ENCODE data around the gene PEX10.

Gene PEX10

GRCh38 chr1:2380816-2381591, 31.4 kb downstream of the PEX10 start:
- TF ChIP-seq, protein P1, sequence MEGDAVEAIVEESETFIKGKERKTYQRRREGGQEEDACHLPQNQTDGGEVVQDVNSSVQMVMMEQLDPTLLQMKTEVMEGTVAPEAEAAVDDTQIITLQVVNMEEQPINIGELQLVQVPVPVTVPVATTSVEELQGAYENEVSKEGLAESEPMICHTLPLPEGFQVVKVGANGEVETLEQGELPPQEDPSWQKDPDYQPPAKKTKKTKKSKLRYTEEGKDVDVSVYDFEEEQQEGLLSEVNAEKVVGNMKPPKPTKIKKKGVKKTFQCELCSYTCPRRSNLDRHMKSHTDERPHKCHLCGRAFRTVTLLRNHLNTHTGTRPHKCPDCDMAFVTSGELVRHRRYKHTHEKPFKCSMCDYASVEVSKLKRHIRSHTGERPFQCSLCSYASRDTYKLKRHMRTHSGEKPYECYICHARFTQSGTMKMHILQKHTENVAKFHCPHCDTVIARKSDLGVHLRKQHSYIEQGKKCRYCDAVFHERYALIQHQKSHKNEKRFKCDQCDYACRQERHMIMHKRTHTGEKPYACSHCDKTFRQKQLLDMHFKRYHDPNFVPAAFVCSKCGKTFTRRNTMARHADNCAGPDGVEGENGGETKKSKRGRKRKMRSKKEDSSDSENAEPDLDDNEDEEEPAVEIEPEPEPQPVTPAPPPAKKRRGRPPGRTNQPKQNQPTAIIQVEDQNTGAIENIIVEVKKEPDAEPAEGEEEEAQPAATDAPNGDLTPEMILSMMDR (IDR thresholded peaks at IDR 0.05; ENCODE audit: extremely low read depth, missing control alignments), result no peak
- no peak for DNase-seq (ENCODE audit: low spot score)

- no peak for DNase-seq (ENCODE audit: low spot score)
- TF ChIP-seq, protein P1 (IDR thresholded peaks at IDR 0.05; ENCODE audit: extremely low read depth, missing control alignments), result no peak
Observed at GRCh38 chr1:2379733-2380404, 32.5 kb downstream of the PEX10 start.

- DNase-seq (ENCODE audit: low spot score), result no peak
- TF ChIP-seq, protein P1 (IDR thresholded peaks at IDR 0.05; ENCODE audit: extremely low read depth, missing control alignments), result no peak
Observed at GRCh38 chr1:2378956-2379732, 33.2 kb downstream of the PEX10 start.

DNA sequence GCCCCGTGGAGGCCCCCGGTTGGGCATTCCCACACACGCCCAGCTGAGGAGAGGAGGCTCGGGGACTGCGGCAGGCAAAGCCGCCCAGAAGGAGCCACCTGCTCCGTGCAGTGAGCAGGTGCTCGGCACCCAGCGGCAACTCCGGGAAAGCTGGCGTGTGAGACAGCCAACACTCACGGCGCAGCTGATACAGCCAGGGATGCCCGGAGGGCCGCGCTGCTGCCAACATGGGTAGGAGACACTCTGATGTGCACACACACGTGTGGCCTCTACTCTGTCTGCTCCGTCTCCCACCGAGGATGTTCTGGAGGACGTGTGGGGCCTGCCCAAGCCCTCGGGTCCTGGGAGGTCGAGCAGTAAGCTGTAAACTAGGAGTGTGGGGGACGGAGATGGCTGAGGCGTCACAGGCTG, 33.9 kb downstream of the PEX10 start:
- TF ChIP-seq, protein P1 (IDR thresholded peaks at IDR 0.05; ENCODE audit: extremely low read depth, missing control alignments), result no peak
- no peak for DNase-seq (ENCODE audit: low spot score)

GRCh38 chr1:2377751-2378440, 34.5 kb downstream of the PEX10 start:
- no peak for DNase-seq (ENCODE audit: low spot score)
- TF ChIP-seq, protein P1 (IDR thresholded peaks at IDR 0.05; ENCODE audit: extremely low read depth, missing control alignments), result no peak

DNA sequence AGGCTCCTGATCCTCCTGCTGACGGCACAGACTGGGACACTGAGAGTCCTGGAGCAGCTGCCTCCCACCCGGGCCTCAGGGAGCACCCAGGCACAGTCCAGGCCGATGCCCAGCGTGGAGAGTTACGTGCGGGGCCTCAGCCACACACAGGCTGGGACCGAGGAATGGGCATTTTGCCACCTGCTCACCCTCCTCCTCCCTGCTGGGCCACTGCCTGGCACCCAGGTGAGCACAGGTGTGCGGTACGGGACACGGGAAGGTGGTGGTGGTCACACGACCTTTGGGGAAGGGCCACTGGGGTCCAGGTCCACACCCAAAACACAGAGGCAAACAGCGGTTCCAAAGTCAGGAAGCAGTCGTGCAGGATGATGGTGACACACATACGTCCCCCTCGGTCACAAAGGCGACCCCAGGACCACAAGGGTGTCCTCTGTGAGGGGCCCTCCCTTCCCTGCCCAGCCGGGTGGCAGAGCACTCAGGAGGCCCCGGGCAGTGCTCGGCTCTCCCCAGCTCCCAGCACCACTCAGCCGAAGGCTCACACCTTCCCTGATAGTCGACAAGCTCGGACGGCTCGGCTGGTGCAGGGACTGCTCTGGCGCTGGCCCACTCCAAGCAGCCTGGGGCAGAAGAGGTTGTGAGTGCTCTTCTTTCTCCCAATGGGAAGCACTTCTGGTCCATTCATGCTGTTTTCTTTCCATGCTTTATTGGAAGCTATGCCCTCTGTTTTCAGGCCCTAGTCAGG, 35.3 kb downstream of the PEX10 start:
- TF ChIP-seq, protein P1 (IDR thresholded peaks at IDR 0.05; ENCODE audit: extremely low read depth, missing control alignments), result no peak
- no peak for DNase-seq (ENCODE audit: low spot score)
